GM18498 (cell line): ENCODE results near the gene RPSA.
"Not testable (repeated sequence)": the region's sequence is repeated elsewhere in the genome, so short reads cannot be mapped to it uniquely, and the experiment has no call there.

Experiments used
- ATAC-seq: cut with Tn5 transposase; IDR thresholded peaks from one replicate; pipeline ENCODE4 v1.9.1; 2021; ENCODE audit warnings: mild to moderate bottlenecking, moderate library complexity; ENCODE audit not compliant: unreplicated experiment

RPSA gene

GRCh38 chr3:39388153-39388552, 18.4 kb upstream of the RPSA start:
- no peak for ATAC-seq

- peak; percentile 72 for ATAC-seq
Measured at GRCh38 chr3:39388741-39389248, 17.7 kb upstream of the RPSA start.

GRCh38 chr3:39390181-39390580, 16.3 kb upstream of the RPSA start:
- ATAC-seq, result no peak

- no peak for ATAC-seq
Measured at GRCh38 chr3:39396690-39397089, 9.8 kb upstream of the RPSA start.

GRCh38 chr3:39398700-39399099, 7.8 kb upstream of the RPSA start:
- no peak for ATAC-seq

GRCh38 chr3:39401983-39402382, 4.5 kb upstream of the RPSA start:
- ATAC-seq, result no peak

GRCh38 chr3:39404943-39405686, 1.4 kb upstream of the RPSA start:
- no peak for ATAC-seq

- ATAC-seq, result no peak
Measured at GRCh38 chr3:39405687-39406367, 693 bp upstream of the RPSA start.

- no peak for ATAC-seq
Measured at GRCh38 chr3:39407259-39407629, 724 bp downstream of the RPSA start.

- no peak for ATAC-seq
Measured at GRCh38 chr3:39407773-39408492, 1.4 kb downstream of the RPSA start.

GRCh38 chr3:39408493-39409372, 2.2 kb downstream of the RPSA start:
- ATAC-seq, result no peak

GRCh38 chr3:39409514-39410136, 3.1 kb downstream of the RPSA start:
- ATAC-seq, result no peak

GRCh38 chr3:39410893-39411292, 4.4 kb downstream of the RPSA start:
- no peak for ATAC-seq

GRCh38 chr3:39412668-39413260, 6.2 kb downstream of the RPSA start:
- no peak for ATAC-seq

GRCh38 chr3:39413691-39414420, 7.3 kb downstream of the RPSA start:
- ATAC-seq, result no peak

GRCh38 chr3:39414421-39414907, 7.9 kb downstream of the RPSA start:
- no peak for ATAC-seq

GRCh38 chr3:39415302-39415701, 8.8 kb downstream of the RPSA start:
- not testable (repeated sequence) for ATAC-seq

- ATAC-seq, result no peak
Measured at GRCh38 chr3:39415983-39416382, 9.5 kb downstream of the RPSA start.

GRCh38 chr3:39416998-39417397, 10.5 kb downstream of the RPSA start:
- ATAC-seq, result not testable (repeated sequence)
